Measurements from ENCODE around the gene SEMA3E.

SEMA3E gene

GRCh38 chr7:83579740-83580139 lies 69.2 kb downstream of the SEMA3E start:
- no peak overlapping the region for H2AFZ ChIP-seq (ENCODE audit: low read length)
- no peaks in the 10 kb centered on the region for H3F3A ChIP-seq (ENCODE audit: insufficient read depth, low read length)
- TF ChIP-seq EZH2 (IDR thresholded peaks at IDR 0.05; ENCODE audit: borderline replicate concordance, low read length) = no peak
- TF ChIP-seq CTCF (IDR thresholded peaks at IDR 0.05; ENCODE audit: low read length) = no peak
- no peaks in the 10 kb centered on the region for H3K36me3 ChIP-seq (ENCODE audit: insufficient read depth, low read length)
- no peaks in the 10 kb centered on the region; the same call in 1 of the 2 replicates for H3K9me2 ChIP-seq (ENCODE audit: low read depth, low read length)
- no peaks in the 10 kb centered on the region for H3K4me1 ChIP-seq (ENCODE audit: insufficient read depth, low read length, severe bottlenecking)
- no peak overlapping the region for H3K27ac ChIP-seq (ENCODE audit: low read depth, low read length, poor library complexity, severe bottlenecking)
- H3K27me3 ChIP-seq (ENCODE audit: insufficient read depth, low read length) = no peaks in the 10 kb centered on the region
- H3K4me3 ChIP-seq (ENCODE audit: low read depth, low read length, poor library complexity, severe bottlenecking) = no peak overlapping the region
- no peaks in the 10 kb centered on the region for H3K79me2 ChIP-seq (ENCODE audit: insufficient read depth, low read length)
- H4K20me1 ChIP-seq (ENCODE audit: insufficient read depth, low read length) = no peaks in the 10 kb centered on the region
- no peaks in the 10 kb centered on the region for H3K9me3 ChIP-seq (ENCODE audit: low read length)
- no peak overlapping the region for H3K9ac ChIP-seq (ENCODE audit: low read length)
- no peak overlapping the region for H3K4me2 ChIP-seq (ENCODE audit: low read length)

GRCh38 chr7:83575436-83575835 lies 73.5 kb downstream of the SEMA3E start:
- Histone ChIP-seq H3K27me3 (ENCODE audit: insufficient read depth, low read length) (no peaks in the 10 kb centered on the region), H2AFZ (ENCODE audit: low read length) (no peak overlapping the region), H3K9me3 (ENCODE audit: low read length) (no peaks in the 10 kb centered on the region), H3K4me3 (ENCODE audit: low read depth, low read length, poor library complexity, severe bottlenecking) (no peak overlapping the region), H3K9me2 (ENCODE audit: low read depth, low read length) (no peaks in the 10 kb centered on the region; the same call in 1 of the 2 replicates), H3K36me3 (ENCODE audit: insufficient read depth, low read length) (no peaks in the 10 kb centered on the region), H3K9ac (ENCODE audit: low read length) (no peak overlapping the region), H3K4me2 (ENCODE audit: low read length) (no peak overlapping the region), H3K4me1 (ENCODE audit: insufficient read depth, low read length, severe bottlenecking) (no peaks in the 10 kb centered on the region), H3K79me2 (ENCODE audit: insufficient read depth, low read length) (no peaks in the 10 kb centered on the region), H3F3A (ENCODE audit: insufficient read depth, low read length) (no peaks in the 10 kb centered on the region), H4K20me1 (ENCODE audit: insufficient read depth, low read length) (no peaks in the 10 kb centered on the region), H3K27ac (ENCODE audit: low read depth, low read length, poor library complexity, severe bottlenecking) (no peak overlapping the region)
- TF ChIP-seq CTCF (IDR thresholded peaks at IDR 0.05; ENCODE audit: low read length) (no peak), EZH2 (IDR thresholded peaks at IDR 0.05; ENCODE audit: borderline replicate concordance, low read length) (no peak)

DNA sequence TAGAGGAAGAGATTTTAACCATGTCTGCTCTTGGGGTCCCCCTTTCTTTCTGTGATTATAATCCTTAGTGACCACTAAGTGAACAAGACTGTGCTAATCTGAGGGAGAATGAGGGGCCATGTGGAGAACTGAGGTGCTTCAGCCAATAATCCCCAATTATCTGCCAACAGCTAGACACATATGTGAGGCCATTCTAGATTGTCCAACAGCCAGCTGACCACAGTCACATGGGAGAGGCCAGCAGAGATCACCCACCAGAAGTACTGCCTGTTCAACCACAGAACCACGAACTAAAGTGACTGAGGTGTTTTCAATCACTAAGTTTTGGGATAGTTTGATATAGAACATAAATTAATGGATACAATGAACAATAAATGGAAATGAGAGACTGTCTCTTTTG lies 74.3 kb downstream of the SEMA3E start:
- Histone ChIP-seq H3K9ac (ENCODE audit: low read length) (no peak overlapping the region), H2AFZ (ENCODE audit: low read length) (no peak overlapping the region), H3K4me3 (ENCODE audit: low read depth, low read length, poor library complexity, severe bottlenecking) (no peak overlapping the region), H3K9me2 (ENCODE audit: low read depth, low read length) (no peaks in the 10 kb centered on the region; the same call in 1 of the 2 replicates), H3F3A (ENCODE audit: insufficient read depth, low read length) (no peaks in the 10 kb centered on the region), H4K20me1 (ENCODE audit: insufficient read depth, low read length) (no peaks in the 10 kb centered on the region), H3K9me3 (ENCODE audit: low read length) (no peaks in the 10 kb centered on the region), H3K79me2 (ENCODE audit: insufficient read depth, low read length) (no peaks in the 10 kb centered on the region), H3K4me1 (ENCODE audit: insufficient read depth, low read length, severe bottlenecking) (no peaks in the 10 kb centered on the region), H3K4me2 (ENCODE audit: low read length) (no peak overlapping the region), H3K36me3 (ENCODE audit: insufficient read depth, low read length) (no peaks in the 10 kb centered on the region), H3K27ac (ENCODE audit: low read depth, low read length, poor library complexity, severe bottlenecking) (no peak overlapping the region), H3K27me3 (ENCODE audit: insufficient read depth, low read length) (no peaks in the 10 kb centered on the region)
- TF ChIP-seq CTCF (IDR thresholded peaks at IDR 0.05; ENCODE audit: low read length) (no peak), EZH2 (IDR thresholded peaks at IDR 0.05; ENCODE audit: borderline replicate concordance, low read length) (no peak)

Measured in OCI-LY1 (cell line).